ENCODE results near the gene SOSTDC1. TPM values are rescaled to one million over a fixed set of nuclear protein-coding genes. Genes with fewer than 3 reads are reported as not detected.
"Not testable (repeated sequence)": the region's sequence is repeated elsewhere in the genome, so short reads cannot be mapped to it uniquely, and the experiment has no call there.

Gene SOSTDC1
- not detected in 2 replicates for total RNA-seq (2014; rRNA removed)
- not detected for polyA plus RNA-seq (2012)

DNA sequence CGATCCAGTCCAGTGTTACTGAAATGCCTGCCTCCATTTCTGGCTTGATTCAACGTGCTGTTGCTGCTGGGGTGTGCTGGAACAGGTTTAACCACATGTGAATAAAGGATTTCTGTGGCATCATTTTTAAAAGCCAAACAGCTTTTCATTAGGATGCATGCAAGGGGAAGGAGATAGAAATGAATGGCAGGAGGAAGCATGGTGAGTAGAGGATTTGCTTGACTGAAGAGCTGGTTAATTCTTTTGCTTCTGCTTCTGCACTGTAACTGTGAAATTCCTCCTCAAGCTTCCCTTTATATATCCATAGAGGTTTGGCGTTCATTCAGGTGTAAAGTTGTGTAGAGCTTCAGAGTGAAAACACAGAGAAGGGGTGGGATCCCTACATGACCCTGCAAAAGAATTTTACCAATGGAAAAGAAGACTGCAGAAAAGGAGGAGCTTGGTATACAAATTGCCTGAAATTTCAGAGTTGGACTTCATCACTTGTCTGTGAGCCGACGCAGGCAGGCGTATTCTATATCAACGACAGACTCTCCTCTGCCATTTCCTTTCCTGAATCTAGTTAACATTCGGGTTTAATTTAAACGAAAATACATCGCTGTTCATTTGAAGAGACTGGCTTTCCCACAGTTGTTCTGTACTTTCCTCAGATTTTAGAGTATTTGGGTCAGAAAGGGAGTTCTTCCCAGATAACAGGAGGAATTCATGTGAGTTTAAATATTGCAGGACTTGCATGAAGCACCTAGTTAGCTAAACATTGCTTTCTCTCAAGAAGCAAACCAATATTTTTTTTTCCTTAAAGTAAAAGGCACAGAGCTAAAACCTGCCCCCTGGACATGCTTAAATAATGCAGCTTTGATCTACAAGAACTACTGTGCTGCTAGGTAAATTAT is at the start of gene SOSTDC1:
TSS of gene SOSTDC1 (minus strand) at position 270 of the 893 bp plus-strand sequence. CDS start at position 200, 70 bp downstream.
- DNase-seq (ENCODE audit: low read depth) = no peak

- no peak for DNase-seq (ENCODE audit: low read depth)
Observed at GRCh38 chr7:16514729-16515128, 49.2 kb upstream of the SOSTDC1 start.

GRCh38 chr7:16514271-16514670 is 48.7 kb upstream of the SOSTDC1 start:
- DNase-seq (ENCODE audit: low read depth) = no peak

DNA sequence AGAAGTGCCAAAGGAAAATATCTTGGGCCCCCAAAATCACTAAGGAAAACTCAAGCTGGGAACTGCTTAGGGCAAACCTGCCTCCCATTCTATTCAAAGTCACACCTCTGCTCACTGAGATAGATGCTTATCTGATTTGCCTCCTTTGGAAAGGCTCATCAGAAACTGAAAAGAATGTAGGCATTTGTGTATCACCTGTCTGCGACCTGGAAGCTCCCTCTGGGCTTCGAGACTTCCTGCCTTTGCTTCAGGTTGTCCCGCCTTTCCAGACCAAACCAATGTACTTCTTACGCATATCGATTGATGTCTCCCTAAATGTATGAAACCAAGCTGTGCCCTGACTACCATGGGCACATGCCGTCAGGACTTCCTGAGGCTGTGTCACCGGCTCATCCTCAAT is 46.6 kb upstream of the SOSTDC1 start:
- DNase-seq (ENCODE audit: low read depth) = no peak

DNA sequence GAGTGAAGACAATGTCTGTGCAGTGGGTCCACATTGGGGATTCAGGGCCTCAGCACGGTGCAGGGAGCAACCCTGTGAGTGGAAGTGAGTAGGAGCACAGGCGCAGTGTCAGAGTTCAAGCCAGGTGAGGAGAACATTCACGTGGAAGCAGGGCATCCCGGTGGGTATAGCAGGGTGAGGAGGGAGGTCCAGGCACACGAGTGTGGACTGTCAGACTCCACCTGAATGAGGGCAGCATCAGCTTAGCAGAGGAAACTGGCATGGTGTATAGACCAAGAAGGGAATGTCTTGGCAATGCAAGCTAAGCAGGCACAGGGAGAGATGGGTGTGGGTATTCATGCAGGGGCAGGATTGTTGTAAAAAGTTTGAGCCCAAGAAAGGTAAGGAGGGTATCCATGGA is 45.8 kb upstream of the SOSTDC1 start:
- DNase-seq (ENCODE audit: low read depth) = no peak

GRCh38 chr7:16509829-16510228 is 44.3 kb upstream of the SOSTDC1 start:
- DNase-seq (ENCODE audit: low read depth) = peak; percentile 20

GRCh38 chr7:16506422-16506821 is 40.9 kb upstream of the SOSTDC1 start:
- DNase-seq (ENCODE audit: low read depth) = not testable (repeated sequence)

- peak; percentile 8 for DNase-seq (ENCODE audit: low read depth)
Observed at GRCh38 chr7:16504019-16504418, 38.5 kb upstream of the SOSTDC1 start.

DNA sequence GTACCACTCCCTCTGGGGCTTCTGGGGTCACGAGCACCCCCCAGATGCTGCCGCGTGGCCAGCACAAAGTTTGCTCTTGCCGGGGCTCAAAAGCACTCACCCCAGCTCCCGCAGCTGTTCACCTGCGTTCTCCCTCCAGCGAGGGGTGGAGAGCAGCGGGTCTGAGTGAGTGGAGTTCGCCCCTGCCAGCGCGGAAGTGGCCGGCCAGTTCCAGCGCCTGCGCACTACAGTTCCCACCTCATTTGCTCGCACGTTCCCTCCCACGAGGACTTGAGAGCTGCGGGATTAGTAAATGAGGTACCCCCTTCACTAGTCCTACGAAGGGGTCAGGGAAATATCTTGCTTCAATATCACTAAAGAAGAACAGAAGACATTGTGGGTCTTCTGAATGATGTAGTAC is 36.8 kb upstream of the SOSTDC1 start:
- no peak for DNase-seq (ENCODE audit: low read depth)

- DNase-seq (ENCODE audit: low read depth) = no peak
Observed at GRCh38 chr7:16498122-16498521, 32.6 kb upstream of the SOSTDC1 start.

- DNase-seq (ENCODE audit: low read depth) = no peak
Observed at GRCh38 chr7:16494955-16495719, 29.6 kb upstream of the SOSTDC1 start.

DNA sequence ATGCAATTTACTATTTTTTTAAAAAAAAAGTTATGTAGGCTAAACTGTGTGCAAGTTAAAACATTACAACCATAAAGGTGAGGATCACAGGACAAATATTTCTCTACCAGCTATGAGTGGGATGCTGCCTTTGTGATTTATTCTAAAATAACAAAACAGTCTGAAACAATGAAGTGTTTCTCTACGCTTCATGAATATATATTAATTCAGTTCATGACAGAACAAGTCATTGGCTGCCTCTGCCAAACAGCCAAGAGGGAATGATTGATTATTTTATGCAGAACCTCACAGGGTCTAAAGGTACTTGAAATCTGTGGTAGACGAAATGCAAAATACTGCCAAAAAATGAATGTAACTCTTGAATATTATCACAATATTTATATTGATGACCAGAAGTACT is 29.0 kb upstream of the SOSTDC1 start:
- DNase-seq (ENCODE audit: low read depth) = no peak

GRCh38 chr7:16493266-16493665 is 27.7 kb upstream of the SOSTDC1 start:
- no peak for DNase-seq (ENCODE audit: low read depth)

- peak; percentile 8 for DNase-seq (ENCODE audit: low read depth)
Observed at GRCh38 chr7:16492513-16493062, 27.1 kb upstream of the SOSTDC1 start.

- no peak for DNase-seq (ENCODE audit: low read depth)
Observed at GRCh38 chr7:16491148-16491547, 25.6 kb upstream of the SOSTDC1 start.

- peak; percentile 84 for DNase-seq (ENCODE audit: low read depth)
Observed at GRCh38 chr7:16484453-16485158, 19.1 kb upstream of the SOSTDC1 start.

GRCh38 chr7:16479591-16479990 is 14.1 kb upstream of the SOSTDC1 start:
- DNase-seq (ENCODE audit: low read depth) = no peak

DNA sequence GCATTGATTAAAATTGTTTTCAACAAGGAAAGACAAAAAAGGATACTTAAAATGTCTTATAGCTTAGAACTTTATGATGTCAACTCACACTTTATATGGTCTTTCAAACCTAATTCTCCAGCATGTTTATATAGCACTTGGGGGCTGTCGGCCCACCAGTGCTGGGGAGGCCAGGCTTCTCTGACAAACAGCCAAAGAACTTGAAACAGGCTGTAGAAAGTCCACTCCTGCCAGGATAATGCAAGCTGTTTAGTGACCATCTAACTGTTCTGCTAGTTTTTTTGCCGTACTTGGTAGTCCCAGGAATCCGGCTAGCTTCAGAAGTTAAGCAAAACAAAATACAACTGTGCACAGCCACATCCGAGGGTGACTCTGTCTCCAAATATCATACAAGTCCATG is 13.6 kb upstream of the SOSTDC1 start:
- DNase-seq (ENCODE audit: low read depth) = no peak

DNA sequence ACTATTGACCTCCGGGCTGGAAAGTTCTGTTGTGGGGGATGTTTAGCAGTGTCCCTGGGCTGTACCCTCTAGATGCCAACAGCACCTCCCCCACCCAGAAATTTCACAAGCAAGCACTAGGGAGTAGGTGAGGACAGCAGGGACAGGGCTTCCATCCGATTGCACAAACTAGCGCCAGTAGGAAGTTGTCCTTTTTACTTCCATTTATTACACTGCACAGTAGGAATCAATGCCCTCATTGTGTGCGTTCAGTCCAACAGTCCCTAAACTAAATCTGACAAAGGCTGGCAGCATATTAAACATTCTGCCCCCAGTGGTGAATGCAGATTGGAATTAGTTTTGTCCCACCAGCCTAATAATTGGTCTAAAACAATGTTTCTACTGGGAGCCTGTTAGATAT is 6.4 kb upstream of the SOSTDC1 start:
- DNase-seq (ENCODE audit: low read depth) = no peak

- DNase-seq (ENCODE audit: low read depth) = no peak
Observed at GRCh38 chr7:16463949-16464715, 1.4 kb downstream of the SOSTDC1 start.

- no peak for DNase-seq (ENCODE audit: low read depth)
Observed at GRCh38 chr7:16463520-16463919, 2.0 kb downstream of the SOSTDC1 start.

All from LHCN-M2 (cell line).